ENCODE data around the gene B4GALT1.

- TF ChIP-seq, protein P1, sequence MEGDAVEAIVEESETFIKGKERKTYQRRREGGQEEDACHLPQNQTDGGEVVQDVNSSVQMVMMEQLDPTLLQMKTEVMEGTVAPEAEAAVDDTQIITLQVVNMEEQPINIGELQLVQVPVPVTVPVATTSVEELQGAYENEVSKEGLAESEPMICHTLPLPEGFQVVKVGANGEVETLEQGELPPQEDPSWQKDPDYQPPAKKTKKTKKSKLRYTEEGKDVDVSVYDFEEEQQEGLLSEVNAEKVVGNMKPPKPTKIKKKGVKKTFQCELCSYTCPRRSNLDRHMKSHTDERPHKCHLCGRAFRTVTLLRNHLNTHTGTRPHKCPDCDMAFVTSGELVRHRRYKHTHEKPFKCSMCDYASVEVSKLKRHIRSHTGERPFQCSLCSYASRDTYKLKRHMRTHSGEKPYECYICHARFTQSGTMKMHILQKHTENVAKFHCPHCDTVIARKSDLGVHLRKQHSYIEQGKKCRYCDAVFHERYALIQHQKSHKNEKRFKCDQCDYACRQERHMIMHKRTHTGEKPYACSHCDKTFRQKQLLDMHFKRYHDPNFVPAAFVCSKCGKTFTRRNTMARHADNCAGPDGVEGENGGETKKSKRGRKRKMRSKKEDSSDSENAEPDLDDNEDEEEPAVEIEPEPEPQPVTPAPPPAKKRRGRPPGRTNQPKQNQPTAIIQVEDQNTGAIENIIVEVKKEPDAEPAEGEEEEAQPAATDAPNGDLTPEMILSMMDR (conservative IDR thresholded peaks at IDR 0.05 in 1 of 2, IDR thresholded peaks at IDR 0.05 in 1 of 2; ENCODE audit: extremely low read depth in 1 of 2, insufficient read depth in 1 of 2, low read depth in 1 of 2, low read length in 2 of 2), result no peak
- no peak for TF ChIP-seq EZH2 (IDR thresholded peaks at IDR 0.05; ENCODE audit: borderline replicate concordance, low read length)
Measured at GRCh38 chr9:33076046-33077004, 90.8 kb downstream of the B4GALT1 start, which contains the start of gene SMU1.

All from mammary epithelial cell (primary cell).